ENCODE measurements around the gene DTNBP1.
A peak's percentile ranks its signal among the peaks of the same experiment; 100 is the strongest.

The DTNBP1 gene

DNA sequence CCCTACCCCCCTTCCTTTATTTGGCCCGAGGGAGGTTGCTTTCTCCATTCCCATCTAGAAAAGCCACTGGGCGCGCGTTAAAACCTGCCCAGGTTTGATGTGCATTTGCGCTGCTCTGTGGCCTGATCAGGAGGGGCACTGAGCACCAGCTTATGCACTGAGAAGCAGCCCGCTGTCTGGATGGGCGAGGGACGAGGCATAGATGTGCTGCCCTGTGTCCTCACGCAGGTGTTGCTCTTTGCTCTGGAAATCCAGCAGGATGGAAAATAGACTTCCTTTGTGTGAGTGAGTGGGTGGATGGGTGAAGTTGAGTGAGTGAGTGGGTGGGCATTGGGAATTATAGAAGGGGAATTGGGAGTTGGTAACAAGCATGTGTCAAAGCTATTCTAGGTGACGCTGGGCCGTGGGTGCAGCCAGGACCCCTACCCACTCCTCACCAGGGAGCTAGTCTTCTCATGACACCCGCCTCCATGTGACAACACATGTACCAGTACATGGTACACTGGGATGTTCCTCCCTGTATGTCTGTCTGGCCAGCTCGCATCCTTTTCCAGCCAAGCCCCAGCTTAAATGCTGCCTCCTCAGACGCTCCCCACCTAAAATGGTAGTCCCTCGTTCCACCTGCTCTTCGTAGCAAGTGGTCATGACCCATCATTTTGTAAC, 162.6 kb downstream of the DTNBP1 start:
- no peak for DNase-seq

GRCh38 chr6:15499591-15499990, 163.2 kb downstream of the DTNBP1 start:
- DNase-seq: no peak

DNA sequence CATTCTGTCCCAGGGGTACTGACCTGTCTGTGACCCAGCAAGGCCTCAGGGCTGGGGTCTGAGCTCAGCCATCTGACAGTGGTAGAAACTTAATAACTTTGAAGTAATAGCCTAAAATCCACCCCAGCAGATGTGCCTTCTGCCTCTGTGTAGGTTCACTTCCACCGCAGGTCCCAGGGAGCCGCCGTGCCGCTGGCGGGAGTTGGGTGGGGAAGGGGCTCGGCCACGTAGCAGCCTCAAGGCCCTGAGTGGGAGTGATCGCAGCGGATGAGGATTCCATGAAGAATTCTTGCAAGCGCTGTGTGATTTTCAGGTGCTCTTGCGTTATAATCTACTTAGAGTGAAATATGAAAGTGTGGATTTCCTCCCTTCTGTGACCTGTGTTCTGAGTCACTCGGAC, 163.7 kb downstream of the DTNBP1 start:
- DNase-seq: no peak

DNA sequence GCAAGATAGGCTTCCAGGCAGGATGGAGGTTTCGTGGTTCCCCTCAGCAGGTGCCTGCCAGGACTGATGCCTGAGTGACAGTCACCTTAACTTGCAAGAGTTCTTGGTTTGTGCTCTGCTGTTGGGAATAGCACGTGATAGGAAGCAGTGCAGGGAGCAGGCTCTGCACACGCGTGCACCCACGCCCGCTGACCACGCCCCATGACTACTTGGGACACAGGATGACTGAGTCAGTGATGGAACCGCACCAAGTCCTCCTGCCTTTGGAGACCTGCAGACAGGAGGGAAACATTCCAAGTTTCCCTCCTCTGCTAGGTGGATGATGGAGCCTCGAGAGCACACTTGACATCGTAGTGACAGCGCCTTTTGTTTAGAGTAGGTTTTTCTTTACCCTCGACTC, 164.2 kb downstream of the DTNBP1 start:
- DNase-seq: no peak

GRCh38 chr6:15496345-15497131, 166.3 kb downstream of the DTNBP1 start:
- no peak for DNase-seq

DNA sequence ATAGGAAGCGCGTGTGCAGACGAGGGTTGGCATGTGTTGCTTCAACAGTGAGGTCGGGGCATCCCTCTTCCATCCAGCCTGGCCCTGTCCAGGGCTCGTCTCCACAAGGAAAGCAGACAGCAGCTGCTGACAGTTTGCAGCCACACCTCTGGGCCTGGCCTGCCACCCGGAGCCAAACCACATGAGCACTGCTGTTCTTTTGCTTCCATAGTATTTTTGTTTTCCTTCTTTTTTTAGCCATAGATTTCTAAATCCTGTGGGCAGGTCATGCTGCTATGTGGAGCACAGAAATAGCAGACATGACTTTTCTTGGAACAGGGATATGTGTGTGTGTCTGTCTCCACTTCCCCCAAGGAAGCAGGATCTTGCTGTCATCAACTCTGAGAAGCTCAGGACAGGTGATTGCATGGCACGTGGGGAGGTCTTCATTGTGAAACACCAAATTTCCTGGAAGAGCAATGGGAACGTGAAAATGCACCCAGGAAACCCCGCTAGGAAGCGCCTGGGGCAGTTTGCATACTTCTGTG, 167.4 kb downstream of the DTNBP1 start:
- DNase-seq: no peak

- no peak for DNase-seq
Measured at GRCh38 chr6:15493437-15494168, 169.2 kb downstream of the DTNBP1 start.

- DNase-seq: no peak
Measured at GRCh38 chr6:15491986-15492269, 170.9 kb downstream of the DTNBP1 start.

DNA sequence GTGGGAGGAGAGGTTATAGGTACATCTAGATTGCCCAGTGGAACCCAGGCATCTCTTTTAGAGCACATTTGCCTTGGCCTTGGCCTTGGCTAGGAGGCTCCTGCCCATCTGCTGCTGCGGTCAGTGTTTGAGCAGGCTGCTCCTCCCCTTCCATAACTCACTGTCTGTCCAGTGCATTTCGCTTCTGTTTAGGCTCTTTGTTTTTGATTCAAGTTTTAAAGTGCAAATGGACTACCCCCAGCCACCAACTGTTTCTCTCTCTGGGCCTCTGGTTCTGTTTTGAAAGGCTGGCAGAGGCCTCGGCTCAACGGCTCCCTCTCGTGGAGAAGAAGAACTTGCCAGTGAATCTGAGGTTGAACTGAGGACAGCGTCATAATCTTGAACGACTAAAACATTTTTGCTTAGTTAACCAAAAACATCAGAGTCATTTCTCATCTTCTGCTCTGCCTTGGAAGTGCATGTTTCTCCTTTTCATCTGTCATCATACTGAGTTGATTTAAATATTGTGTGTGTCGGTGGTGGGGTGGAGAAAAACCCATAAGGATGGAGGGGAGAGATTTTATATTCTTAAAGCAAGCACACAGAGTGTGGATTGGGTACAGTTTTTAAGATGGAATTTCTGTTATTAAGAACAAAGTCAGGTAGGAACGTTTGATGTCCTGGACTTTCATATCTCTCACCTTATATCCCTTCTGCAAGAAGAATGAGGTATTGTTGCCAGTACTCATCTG, 171.4 kb downstream of the DTNBP1 start:
- no peak for DNase-seq

GRCh38 chr6:15490242-15491100, 172.4 kb downstream of the DTNBP1 start:
- no peak for DNase-seq

GRCh38 chr6:15489261-15489962, 173.4 kb downstream of the DTNBP1 start:
- no peak for DNase-seq

GRCh38 chr6:15487262-15487661, 175.6 kb downstream of the DTNBP1 start:
- no peak for DNase-seq

- no peak for DNase-seq
Measured at GRCh38 chr6:15485936-15486335, 176.9 kb downstream of the DTNBP1 start.

- no peak for DNase-seq
Measured at GRCh38 chr6:15484821-15485220, 178.0 kb downstream of the DTNBP1 start.

DNA sequence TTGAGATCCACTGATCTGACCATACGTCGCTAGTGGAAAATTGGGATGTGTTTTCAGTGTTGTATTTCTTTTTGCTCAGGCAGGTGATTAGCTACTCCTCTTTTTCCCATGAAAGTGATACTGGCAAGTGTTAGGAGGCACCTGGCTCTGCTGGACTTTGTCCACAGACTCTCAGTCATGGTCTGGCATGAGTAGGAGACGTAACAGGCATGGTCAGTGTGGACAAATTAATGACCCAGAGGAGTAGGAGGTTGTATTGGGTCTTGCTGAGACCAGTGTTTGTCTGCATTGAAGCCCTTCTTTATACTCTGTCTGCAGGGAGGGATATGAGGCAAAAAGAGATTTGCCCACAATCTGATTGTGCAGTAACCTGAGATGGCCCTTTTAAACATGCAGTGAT, 178.7 kb downstream of the DTNBP1 start:
- no peak for DNase-seq

DNA sequence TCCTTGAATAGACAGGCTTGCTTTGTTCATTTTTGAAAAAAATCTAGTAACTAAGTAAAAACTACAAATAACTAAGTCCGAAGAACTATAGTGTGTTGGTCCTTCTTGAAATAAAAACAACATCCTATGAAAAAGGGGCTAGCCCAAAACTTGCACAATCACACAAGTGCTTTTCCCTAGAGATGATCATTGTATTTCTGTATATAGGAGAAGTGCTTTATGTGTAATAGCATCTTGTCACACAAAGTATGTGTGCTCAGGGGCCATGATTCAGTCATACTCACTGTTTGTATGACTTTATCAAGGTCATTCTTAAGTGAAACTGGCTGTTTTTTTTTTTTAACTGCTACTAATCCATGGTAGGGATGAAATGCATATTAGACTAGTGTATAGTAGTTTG, 179.8 kb downstream of the DTNBP1 start:
- no peak for DNase-seq

- DNase-seq: peak; percentile 63
Measured at GRCh38 chr6:15481390-15482291, 181.2 kb downstream of the DTNBP1 start.

DNA sequence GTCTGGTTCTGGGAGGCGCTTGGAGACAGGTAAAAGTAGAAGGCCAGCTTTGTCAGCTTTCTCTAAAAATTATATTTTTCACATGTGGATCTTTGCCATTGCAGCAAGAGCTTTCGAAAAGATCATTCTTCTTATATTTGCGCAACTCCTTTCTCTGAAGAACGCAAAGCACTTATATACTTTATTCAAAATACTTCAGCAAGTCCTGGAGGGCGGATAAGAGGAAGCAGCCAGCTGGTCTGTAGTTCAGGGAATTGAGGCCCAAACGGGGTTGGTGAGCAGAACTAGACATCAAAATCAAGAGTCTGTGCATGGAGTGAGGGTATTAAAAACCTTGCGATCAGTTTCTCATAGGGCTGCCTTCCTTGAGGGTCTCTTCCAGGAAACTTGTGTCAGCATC, 182.3 kb downstream of the DTNBP1 start:
- no peak for DNase-seq

GRCh38 chr6:15479761-15480160, 183.1 kb downstream of the DTNBP1 start:
- DNase-seq: no peak

DNA sequence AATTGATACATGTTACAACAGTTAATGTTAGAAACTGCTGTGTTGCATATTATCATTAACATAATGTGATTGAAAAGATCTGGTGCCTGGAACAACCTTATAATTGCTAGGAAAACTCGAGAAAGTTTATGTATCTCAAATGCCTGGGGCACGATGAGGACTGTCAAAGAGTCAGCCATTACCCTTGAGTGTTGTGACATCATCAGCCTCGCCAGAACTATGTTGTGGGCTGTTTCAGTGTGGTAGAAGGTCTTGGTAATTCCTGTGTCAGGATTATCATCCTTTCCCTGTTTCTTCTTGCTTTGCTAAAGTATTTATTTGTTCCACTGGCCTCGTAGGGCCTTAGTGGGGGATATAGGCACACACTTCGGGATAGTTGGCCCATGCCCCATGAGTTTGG, 185.1 kb downstream of the DTNBP1 start:
- no peak for DNase-seq
